HG03342 (cell line): ENCODE results near the gene PPARD.
"Not testable (repeated sequence)": the region's sequence is repeated elsewhere in the genome, so short reads cannot be mapped to it uniquely, and the experiment has no call there.

ENCODE experiments used
- ATAC-seq: cut with Tn5 transposase; IDR thresholded peaks from one replicate; pipeline ENCODE4 v1.9.1; 2021; ENCODE audit warnings: mild to moderate bottlenecking, moderate library complexity; ENCODE audit not compliant: unreplicated experiment

The PPARD gene

GRCh38 chr6:35342258-35343091 is at the start of gene PPARD:
Gene PPARD (plus strand): TSS chr6:35342558. CDS start chr6:35411088, 68,530 bp downstream.
- ATAC-seq = peak; percentile 96

GRCh38 chr6:35293681-35294080 is 48.7 kb upstream of the PPARD start:
- ATAC-seq = no peak

- no peak for ATAC-seq
These were observed 47.9 kb upstream of the PPARD start for GRCh38 chr6:35294308-35294945.

GRCh38 chr6:35295036-35295435 is 47.3 kb upstream of the PPARD start:
- ATAC-seq = no peak

GRCh38 chr6:35295521-35296315 is 46.6 kb upstream of the PPARD start:
- ATAC-seq = no peak

GRCh38 chr6:35296931-35297600 is 45.3 kb upstream of the PPARD start:
- ATAC-seq = no peak

- ATAC-seq = peak; percentile 80
These were observed 44.5 kb upstream of the PPARD start, which contains the start of gene DEF6 for GRCh38 chr6:35297601-35298481. Gene DEF6 (plus strand): TSS chr6:35297818. CDS start chr6:35297857, 39 bp downstream.

GRCh38 chr6:35298625-35299140 is 43.7 kb upstream of the PPARD start:
- ATAC-seq = no peak

GRCh38 chr6:35299674-35300073 is 42.7 kb upstream of the PPARD start:
- ATAC-seq = no peak

- no peak for ATAC-seq
These were observed 41.5 kb upstream of the PPARD start for GRCh38 chr6:35300848-35301247.

- ATAC-seq = peak; percentile 71
These were observed 39.6 kb upstream of the PPARD start for GRCh38 chr6:35302604-35303241.

- no peak for ATAC-seq
These were observed 38.1 kb upstream of the PPARD start for GRCh38 chr6:35304299-35304698.

GRCh38 chr6:35305117-35305516 is 37.2 kb upstream of the PPARD start:
- ATAC-seq = no peak

GRCh38 chr6:35307138-35307537 is 35.2 kb upstream of the PPARD start:
- ATAC-seq = not testable (repeated sequence)

GRCh38 chr6:35308543-35308942 is 33.8 kb upstream of the PPARD start:
- not testable (repeated sequence) for ATAC-seq

GRCh38 chr6:35309611-35310264 is 32.6 kb upstream of the PPARD start:
- no peak for ATAC-seq

GRCh38 chr6:35310265-35310831 is 32.0 kb upstream of the PPARD start:
- ATAC-seq = no peak

GRCh38 chr6:35311390-35312075 is 30.8 kb upstream of the PPARD start:
- no peak for ATAC-seq
